Liver (tissue), 9 donors: ENCODE results near the gene MED20. TPM values are rescaled to one million over a fixed set of nuclear protein-coding genes. Genes with fewer than 3 reads are reported as not detected.
A peak's percentile ranks its signal among the peaks of the same experiment; 100 is the strongest.

ENCODE experiments used
- DNase-seq: peaks from one replicate; pipeline ENCODE4 v3.0.0-alpha.2; 2017; ENCODE audit warnings: low spot score
- H3K27ac ChIP-seq, 2 donors: one replicate each; pipeline ENCODE4 v1.7.0; 2013; ENCODE audit warnings: inconsistent platforms in 2 of 2, low read length in 2 of 2, control low read depth in 1 of 2, low read depth in 1 of 2, mild to moderate bottlenecking in 1 of 2
- H3K27me3 ChIP-seq, 4 donors: one replicate each; pipeline versions ENCODE4 v1.6.1 to v1.7.0; 2013; ENCODE audit warnings: low read length in 3 of 4, inconsistent platforms in 1 of 4, mild to moderate bottlenecking in 1 of 4, moderate library complexity in 1 of 4; ENCODE audit not compliant: control insufficient read depth in 4 of 4, insufficient read depth in 4 of 4
- H3K36me3 ChIP-seq, 4 donors: one replicate each; pipeline versions ENCODE4 v1.6.1 to v1.7.0; 2013; ENCODE audit warnings: low read length in 3 of 4, mild to moderate bottlenecking in 3 of 4, low read depth in 1 of 4, moderate library complexity in 1 of 4; ENCODE audit not compliant: control insufficient read depth in 4 of 4, insufficient read depth in 3 of 4
- H3K4me1 ChIP-seq, 4 donors: one replicate each; pipeline versions ENCODE4 v1.6.1 to v1.7.0; 2013; ENCODE audit warnings: low read length in 3 of 4, mild to moderate bottlenecking in 3 of 4, moderate library complexity in 1 of 4; ENCODE audit not compliant: control insufficient read depth in 4 of 4, insufficient read depth in 4 of 4
- H3K4me3 ChIP-seq, 3 donors: one replicate each; pipeline versions ENCODE4 v1.6.1 to v1.7.0; 2013; ENCODE audit warnings: low read length in 3 of 3, control low read depth in 1 of 3, low read depth in 1 of 3, mild to moderate bottlenecking in 1 of 3
- H3K9ac ChIP-seq, 2 donors: one replicate each; pipeline ENCODE4 v1.7.0; 2013; ENCODE audit warnings: low read length in 2 of 2, mild to moderate bottlenecking in 2 of 2, moderate library complexity in 2 of 2, control low read depth in 1 of 2, low read depth in 1 of 2
- H3K9me3 ChIP-seq, 4 donors: one replicate each; pipeline versions ENCODE4 v1.6.1 to v1.7.0; 2013; ENCODE audit warnings: low read length in 3 of 4; ENCODE audit not compliant: control insufficient read depth in 4 of 4
- ATF3 ChIP-seq: IDR thresholded peaks from 2 replicates; pipeline ENCODE4 v1.6.1; 2016; ENCODE audit warnings: antibody characterized with exemption
- CTCF ChIP-seq: fragments of 150-350 bp; IDR thresholded peaks from 2 replicates; pipeline ENCODE4 v1.5.1; 2017; ENCODE audit warnings: improper control_type of control experiment, low read depth, low read length; ENCODE audit not compliant: missing input control
- EGR1 ChIP-seq, 2 donors: IDR thresholded peaks; 2 replicates each; pipeline ENCODE4 v1.6.1; 2016 to 2018; ENCODE audit warnings: antibody characterized with exemption in 2 of 2, low read depth in 2 of 2
- FOXA1 ChIP-seq: IDR thresholded peaks from 2 replicates; pipeline ENCODE4 v1.6.1; 2016; ENCODE audit warnings: antibody characterized with exemption
- FOXA2 ChIP-seq: IDR thresholded peaks from 2 replicates; pipeline ENCODE4 v1.6.1; 2016; ENCODE audit warnings: antibody characterized with exemption
- GABPA ChIP-seq, 2 donors: IDR thresholded peaks in 1 of 2; conservative IDR thresholded peaks in 1 of 2; 2 replicates each; pipeline ENCODE4 v1.6.1; 2016; ENCODE audit warnings: antibody characterized with exemption in 2 of 2, mild to moderate bottlenecking in 1 of 2, moderate library complexity in 1 of 2
- HNF4A ChIP-seq, 2 donors: conservative IDR thresholded peaks; 2 replicates each; pipeline ENCODE4 v1.6.1; 2016; ENCODE audit warnings: antibody characterized with exemption in 2 of 2, mild to moderate bottlenecking in 2 of 2
- HNF4G ChIP-seq: IDR thresholded peaks from 2 replicates; pipeline ENCODE4 v1.6.1; 2016; ENCODE audit warnings: antibody characterized with exemption
- JUND ChIP-seq, 2 donors: IDR thresholded peaks; 2 replicates each; pipeline ENCODE4 v1.6.1; 2016; ENCODE audit warnings: antibody characterized with exemption in 2 of 2
- MAX ChIP-seq: IDR thresholded peaks from 2 replicates; pipeline ENCODE4 v1.6.1; 2016; ENCODE audit warnings: antibody characterized with exemption
- NR2F2 ChIP-seq: IDR thresholded peaks from 2 replicates; pipeline ENCODE4 v1.6.1; 2016; ENCODE audit warnings: antibody characterized with exemption
- RAD21 ChIP-seq, 2 donors: IDR thresholded peaks; 2 replicates each; pipeline ENCODE4 v1.6.1; 2016; ENCODE audit warnings: antibody characterized with exemption in 2 of 2, mild to moderate bottlenecking in 2 of 2
- RXRA ChIP-seq, 2 donors: IDR thresholded peaks; 2 replicates each; pipeline ENCODE4 v1.6.1; 2017 to 2018; ENCODE audit warnings: antibody characterized with exemption in 2 of 2, mild to moderate bottlenecking in 1 of 2
- SP1 ChIP-seq: IDR thresholded peaks from 2 replicates; pipeline ENCODE4 v1.6.1; 2018; ENCODE audit warnings: antibody characterized with exemption, mild to moderate bottlenecking
- TAF1 ChIP-seq: conservative IDR thresholded peaks from 2 replicates; pipeline ENCODE4 v1.6.1; 2016; ENCODE audit warnings: antibody characterized with exemption, mild to moderate bottlenecking
- YY1 ChIP-seq: IDR thresholded peaks from 2 replicates; pipeline ENCODE4 v1.6.1; 2016; ENCODE audit warnings: antibody characterized with exemption, mild to moderate bottlenecking
- WGBS: extraction: QIAGEN DNeasy Blood & Tissue Kit; methylation state at CpG from one replicate; pipeline ENCODE4 v1.1.7; 2013; 5-methylcytosine and 5-hydroxymethylcytosine counted together
- polyA plus RNA-seq, 2 donors: library from polyadenylated mRNA; stranded (reverse) in 1 of 2; unstranded in 1 of 2; fragments of 200-250 nt in 1 of 2; fragments of >200 nt in 1 of 2; fragmentation: Nextera tagmentation in 1 of 2; extraction: Ambion mirVana in 1 of 2; gene quantifications; one replicate each; pipeline versions ENCODE4 v1.2.1 to v1.2.3, GENCODE V29; 2013 to 2015
- total RNA-seq, 2 donors: library from RNA; depleted of rRNA; stranded (reverse); fragments of >200 nt; gene quantifications; one replicate each; pipeline ENCODE4 v1.2.3, GENCODE V29; 2014
- donor health status: healthy.
- donor health status: healthy.
- donor health status: healthy.
- donor health status: healthy.
- donor health status: healthy.

The MED20 gene
- total and polyA plus RNA-seq, 4 donors: 3.5 to 11.9 (median 8.6) TPM

- no peak for TF ChIP-seq EGR1 (IDR thresholded peaks at IDR 0.05; ENCODE audit: low read depth in 2 of 2)
- no peak for TF ChIP-seq MAX
These were observed 16.5 kb upstream of the MED20 start (continued) for GRCh38 chr6:41937472-41937860.

GRCh38 chr6:41936073-41936837 is 15.3 kb upstream of the MED20 start:
- Histone ChIP-seq H3K27me3 (no peaks in the 10 kb centered on the region), H3K4me3 (no peak overlapping the region), H3K36me3 (peaks cover 5 to 38% (median 27%) of the 10 kb centered on the region in 4 donors), H3K4me1 (peaks cover 3 to 27% (median 15%) of the 10 kb centered on the region in 4 donors), H3K9ac (no peak overlapping the region), H3K27ac (peak overlapping the region; percentile 33 to 61), H3K9me3 (no peaks in the 10 kb centered on the region)
- TF ChIP-seq MAX (no peak), HNF4A (conservative IDR thresholded peaks at IDR 0.05) (peak; percentile 88 to 91), RXRA (IDR thresholded peaks at IDR 0.05) (no peak), EGR1 (IDR thresholded peaks at IDR 0.05; ENCODE audit: low read depth in 2 of 2) (no peak), RAD21 (IDR thresholded peaks at IDR 0.05) (peak; percentile 77 to 85), FOXA2 (no peak), HNF4G (peak; percentile 74), CTCF (peak; percentile 92), JUND (IDR thresholded peaks at IDR 0.05) (no peak)
- WGBS: 50% methylated on average over 10 of the region's 10 CpGs
- peak; percentile 73 for DNase-seq

GRCh38 chr6:41935685-41936072 is 14.7 kb upstream of the MED20 start:
- Histone ChIP-seq H3K4me1 (peaks cover 3 to 21% (median 11%) of the 10 kb centered on the region in 4 donors), H3K36me3 (peaks cover 7 to 44% (median 33%) of the 10 kb centered on the region in 4 donors), H3K27ac (peak overlapping the region in 1 of 2 donors; percentile 33), H3K9me3 (no peaks in the 10 kb centered on the region), H3K27me3 (no peaks in the 10 kb centered on the region), H3K4me3 (no peak overlapping the region), H3K9ac (no peak overlapping the region)
- 81% methylated on average over 8 of the region's 8 CpGs for WGBS
- TF ChIP-seq FOXA2: no peak
- no peak for TF ChIP-seq RAD21 (IDR thresholded peaks at IDR 0.05)
- no peak for DNase-seq

- Histone ChIP-seq H3K4me3 (no peak overlapping the region), H3K36me3 (peaks cover 10 to 49% (median 38%) of the 10 kb centered on the region in 4 donors), H3K9ac (no peak overlapping the region), H3K4me1 (peaks cover 3 to 16% (median 8%) of the 10 kb centered on the region in 4 donors), H3K27me3 (no peaks in the 10 kb centered on the region), H3K9me3 (no peaks in the 10 kb centered on the region), H3K27ac (no peak overlapping the region)
- TF ChIP-seq SP1: no peak
- no peak for TF ChIP-seq YY1
- TF ChIP-seq NR2F2: no peak
- no peak for TF ChIP-seq JUND (IDR thresholded peaks at IDR 0.05)
- no peak for TF ChIP-seq HNF4A (conservative IDR thresholded peaks at IDR 0.05)
- TF ChIP-seq RXRA (IDR thresholded peaks at IDR 0.05): no peak
- no peak for TF ChIP-seq FOXA1
- no peak for TF ChIP-seq EGR1 (IDR thresholded peaks at IDR 0.05; ENCODE audit: low read depth in 2 of 2)
- no peak for TF ChIP-seq CTCF
- TF ChIP-seq GABPA (IDR thresholded peaks at IDR 0.05 in 1 of 2, conservative IDR thresholded peaks at IDR 0.05 in 1 of 2): no peak
- TF ChIP-seq FOXA2: no peak
- no peak for TF ChIP-seq TAF1
- no peak for TF ChIP-seq HNF4G
- TF ChIP-seq RAD21 (IDR thresholded peaks at IDR 0.05): no peak
- no peak for TF ChIP-seq ATF3
- WGBS: 76% methylated on average over 1 of the region's 1 CpG
- no peak for DNase-seq
These were observed 14.2 kb upstream of the MED20 start for GRCh38 chr6:41935193-41935574.
